OCI-LY3 (cell line): ENCODE results near the gene SCN4B.

ENCODE experiments used
- CTCF ChIP-seq: fragments of 200-600, 300-600 bp; sonication (generic); IDR thresholded peaks from 2 replicates; pipeline ENCODE4 v1.5.1; 2014; ENCODE audit warnings: antibody characterized with exemption, low read length, low read depth
- EZH2phosphoT487 ChIP-seq: fragments of 200-600 bp; shearing (Covaris generic); IDR thresholded peaks from 2 replicates; pipeline ENCODE4 v1.6.1; 2018; ENCODE audit warnings: antibody characterized with exemption, mixed run types, low read depth

GRCh38 chr11:118087931-118088330 lies 64.7 kb downstream of the SCN4B start:
- TF ChIP-seq CTCF (no peak), EZH2phosphoT487 (no peak)
